Activated T-cell treated with anti-CD3 and anti-CD28 coated beads for 48 hours (primary cell): Measurements from ENCODE around the gene BZW2.
A peak's percentile ranks its signal among the peaks of the same experiment; 100 is the strongest.

ENCODE experiments used
- DNase-seq: peaks from one replicate; pipeline ENCODE4 v3.0.0-alpha.2; 2020; ENCODE audit warnings: low read depth

Gene BZW2

DNA sequence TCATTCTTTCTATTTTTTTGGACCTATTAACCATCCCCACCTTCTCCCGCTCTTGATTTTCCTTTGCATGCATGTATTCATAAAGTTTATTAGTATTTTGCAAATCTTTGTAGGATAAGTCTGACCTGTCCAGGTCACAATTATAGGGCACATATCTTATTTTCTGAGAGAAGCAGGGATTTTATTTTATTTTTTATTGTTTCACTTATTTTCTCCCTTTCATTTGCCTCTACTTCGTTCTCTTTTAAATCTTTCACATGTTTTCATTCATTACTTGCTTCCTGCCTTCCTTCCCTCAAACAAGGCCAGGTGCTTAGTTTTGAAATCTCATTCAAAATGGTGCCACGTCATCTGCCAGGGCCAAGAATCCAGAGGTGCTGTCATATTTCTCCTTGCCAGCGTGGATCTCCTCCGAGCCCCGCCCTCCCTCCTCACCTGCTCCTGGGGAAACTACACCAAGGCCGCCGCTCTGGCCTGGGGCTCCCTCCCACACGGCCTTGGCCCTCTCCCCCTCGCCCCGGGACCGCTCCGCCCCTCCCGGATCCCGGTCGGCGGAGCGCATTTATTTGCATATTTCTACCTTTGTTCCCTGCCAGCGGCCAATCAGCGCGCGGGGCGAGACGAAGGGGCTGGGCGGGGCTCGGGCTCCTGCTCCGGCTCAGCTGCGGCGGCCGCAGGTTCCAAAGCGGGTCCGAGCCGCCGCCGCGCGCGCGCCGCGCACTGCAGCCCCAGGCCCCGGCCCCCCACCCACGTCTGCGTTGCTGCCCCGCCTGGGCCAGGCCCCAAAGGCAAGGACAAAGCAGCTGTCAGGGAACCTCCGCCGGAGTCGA lies 107.3 kb downstream of the BZW2 start, which contains the start of gene TSPAN13:
TSPAN13 (plus strand) TSS at position 654 of the 830 bp plus-strand sequence. CDS start 213 bp downstream, outside the sequence.
- DNase-seq: peak; percentile 69

DNA sequence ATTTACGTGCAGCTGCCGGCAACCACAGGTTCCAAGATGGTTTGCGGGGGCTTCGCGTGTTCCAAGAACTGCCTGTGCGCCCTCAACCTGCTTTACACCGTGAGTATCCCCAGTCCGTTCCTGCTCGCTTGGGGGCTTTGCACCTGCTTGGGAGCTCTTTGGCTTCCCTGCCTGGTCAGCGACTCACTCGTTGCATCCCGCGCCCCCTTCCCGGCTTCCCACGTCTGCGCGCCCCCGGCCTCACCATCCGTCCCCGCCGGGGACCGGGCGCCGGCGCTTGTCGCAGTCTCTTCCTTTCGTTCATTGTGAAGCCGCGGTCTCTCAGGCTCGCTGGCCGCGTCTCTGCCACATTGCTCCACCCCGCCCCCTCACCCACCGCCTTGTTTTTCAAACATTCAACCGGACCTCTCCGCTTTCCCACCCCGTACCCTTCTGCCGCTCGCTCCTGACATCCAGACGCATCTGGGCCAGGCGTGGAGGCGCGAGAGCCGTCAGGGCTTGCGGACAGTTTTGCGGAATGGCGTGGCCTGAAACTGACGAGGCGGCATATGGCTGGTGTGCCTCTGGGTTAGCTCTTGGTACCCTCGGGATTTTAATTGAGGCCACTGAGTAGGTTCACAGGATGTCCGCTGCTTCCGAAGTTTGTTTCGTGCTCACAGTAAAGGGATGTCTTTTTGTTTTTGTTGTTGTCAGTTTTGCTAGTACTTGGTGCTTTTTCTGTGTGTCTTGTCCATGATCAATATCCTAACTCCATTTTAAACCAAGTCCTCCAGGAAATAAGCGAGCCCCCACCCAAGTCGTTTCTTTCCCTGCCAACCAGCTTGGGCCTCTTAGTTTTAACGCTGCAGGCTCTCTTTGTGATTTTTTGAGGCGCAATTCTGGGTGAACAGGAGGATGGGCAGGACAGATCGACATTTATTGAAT lies 108.2 kb downstream of the BZW2 start:
- DNase-seq: peak; percentile 3

DNA sequence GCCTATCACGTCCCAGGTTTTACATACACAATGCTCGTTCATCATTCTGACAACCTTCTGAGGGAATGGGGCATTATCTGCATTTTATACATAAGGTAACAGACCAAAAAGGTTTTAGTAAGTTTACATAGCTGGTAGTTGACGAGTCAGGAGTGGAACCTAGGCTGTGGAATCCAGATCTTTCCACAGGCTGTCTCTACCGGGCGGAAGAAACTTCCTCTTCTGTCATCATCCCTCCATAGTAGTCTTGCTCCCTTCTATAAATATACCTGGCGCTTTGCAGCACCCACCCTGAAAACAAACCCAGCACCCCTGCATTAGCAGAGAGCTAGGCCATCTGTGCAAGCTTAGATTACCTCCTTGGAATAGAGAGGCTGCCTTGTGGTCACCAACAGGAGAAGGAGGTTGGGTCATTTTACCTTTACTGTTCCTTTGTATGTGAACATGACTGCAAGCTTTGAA lies 108.9 kb downstream of the BZW2 start:
- DNase-seq: no peak

DNA sequence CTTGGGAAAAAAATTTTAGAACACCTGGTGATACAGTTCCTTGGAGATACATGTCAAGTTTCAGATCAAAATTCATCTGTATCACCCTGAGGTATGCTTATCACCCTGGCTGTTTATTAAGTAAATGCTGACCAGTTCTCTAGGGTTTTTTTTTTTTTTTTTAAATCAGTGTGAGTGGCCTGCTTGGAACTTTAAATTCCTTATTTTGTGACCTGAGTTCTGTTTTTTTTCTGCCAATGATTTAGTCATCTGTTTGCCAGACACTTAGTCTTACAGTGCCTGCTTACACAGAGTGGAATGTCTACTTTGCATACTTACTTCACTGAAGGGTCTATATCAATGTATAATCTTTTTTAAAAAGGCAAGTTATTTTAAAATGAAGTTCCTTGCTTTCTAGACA lies 109.4 kb downstream of the BZW2 start:
- no peak for DNase-seq
